OCI-LY3 (cell line): ENCODE data around the gene NCAM2.

Experiments used
- EZH2phosphoT487 ChIP-seq: fragments of 200-600 bp; shearing (Covaris generic); IDR thresholded peaks from 2 replicates; pipeline ENCODE4 v1.6.1; 2018; ENCODE audit warnings: antibody characterized with exemption, mixed run types, low read depth
- TF ChIP-seq, protein P1 (sequence below): fragments of 200-600, 300-600 bp; sonication (generic); IDR thresholded peaks from 2 replicates; pipeline ENCODE4 v1.5.1; 2014; ENCODE audit warnings: antibody characterized with exemption, low read length, low read depth

DNA sequence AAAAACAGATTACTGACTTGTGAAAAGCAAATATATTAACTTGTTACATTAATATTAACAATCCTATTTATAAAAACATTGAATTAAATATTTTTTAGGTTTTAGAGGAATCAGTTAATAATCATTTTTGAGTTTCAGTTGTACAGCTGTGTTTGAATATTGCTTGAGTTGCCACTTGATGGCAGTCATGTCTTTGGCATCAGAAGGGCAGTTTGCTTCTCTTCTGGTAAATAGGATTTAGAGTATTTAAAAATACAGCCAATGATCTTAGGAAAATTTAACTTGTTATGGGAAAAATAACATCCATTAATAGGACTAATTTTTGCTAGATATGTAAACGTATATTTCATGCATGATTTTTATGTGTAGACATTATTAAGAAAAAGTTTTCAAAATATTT lies 234.1 kb downstream of the NCAM2 start:
- TF ChIP-seq, protein P1, sequence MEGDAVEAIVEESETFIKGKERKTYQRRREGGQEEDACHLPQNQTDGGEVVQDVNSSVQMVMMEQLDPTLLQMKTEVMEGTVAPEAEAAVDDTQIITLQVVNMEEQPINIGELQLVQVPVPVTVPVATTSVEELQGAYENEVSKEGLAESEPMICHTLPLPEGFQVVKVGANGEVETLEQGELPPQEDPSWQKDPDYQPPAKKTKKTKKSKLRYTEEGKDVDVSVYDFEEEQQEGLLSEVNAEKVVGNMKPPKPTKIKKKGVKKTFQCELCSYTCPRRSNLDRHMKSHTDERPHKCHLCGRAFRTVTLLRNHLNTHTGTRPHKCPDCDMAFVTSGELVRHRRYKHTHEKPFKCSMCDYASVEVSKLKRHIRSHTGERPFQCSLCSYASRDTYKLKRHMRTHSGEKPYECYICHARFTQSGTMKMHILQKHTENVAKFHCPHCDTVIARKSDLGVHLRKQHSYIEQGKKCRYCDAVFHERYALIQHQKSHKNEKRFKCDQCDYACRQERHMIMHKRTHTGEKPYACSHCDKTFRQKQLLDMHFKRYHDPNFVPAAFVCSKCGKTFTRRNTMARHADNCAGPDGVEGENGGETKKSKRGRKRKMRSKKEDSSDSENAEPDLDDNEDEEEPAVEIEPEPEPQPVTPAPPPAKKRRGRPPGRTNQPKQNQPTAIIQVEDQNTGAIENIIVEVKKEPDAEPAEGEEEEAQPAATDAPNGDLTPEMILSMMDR: peak; percentile 52
- no peak for TF ChIP-seq EZH2phosphoT487
